Stimulated activated CD8-positive, alpha-beta memory T cell treated with anti-CD3 and anti-CD28 coated beads, Interleukin-12 subunit alpha, Interleukin-12 subunit beta, amount 100 ng/mL, for 1 hour (primary cell): Measurements from ENCODE around the gene CDS2.
A peak's percentile ranks its signal among the peaks of the same experiment; 100 is the strongest.

Experiments used
- DNase-seq: peaks from one replicate; pipeline ENCODE4 v3.0.0-alpha.2; 2020; ENCODE audit warnings: low read depth

CDS2 gene

GRCh38 chr20:5119435-5120184 is 7.2 kb upstream of the CDS2 start, which contains the start of gene PCNA:
Gene PCNA, minus strand, starts transcription at chr20:5119958. Its CDS starts 160 bp downstream, at chr20:5119798.
- peak; percentile 90 for DNase-seq

- DNase-seq = no peak
These were observed 6.7 kb upstream of the CDS2 start for GRCh38 chr20:5120185-5120476.

GRCh38 chr20:5122873-5123260 is 3.9 kb upstream of the CDS2 start:
- no peak for DNase-seq

DNA sequence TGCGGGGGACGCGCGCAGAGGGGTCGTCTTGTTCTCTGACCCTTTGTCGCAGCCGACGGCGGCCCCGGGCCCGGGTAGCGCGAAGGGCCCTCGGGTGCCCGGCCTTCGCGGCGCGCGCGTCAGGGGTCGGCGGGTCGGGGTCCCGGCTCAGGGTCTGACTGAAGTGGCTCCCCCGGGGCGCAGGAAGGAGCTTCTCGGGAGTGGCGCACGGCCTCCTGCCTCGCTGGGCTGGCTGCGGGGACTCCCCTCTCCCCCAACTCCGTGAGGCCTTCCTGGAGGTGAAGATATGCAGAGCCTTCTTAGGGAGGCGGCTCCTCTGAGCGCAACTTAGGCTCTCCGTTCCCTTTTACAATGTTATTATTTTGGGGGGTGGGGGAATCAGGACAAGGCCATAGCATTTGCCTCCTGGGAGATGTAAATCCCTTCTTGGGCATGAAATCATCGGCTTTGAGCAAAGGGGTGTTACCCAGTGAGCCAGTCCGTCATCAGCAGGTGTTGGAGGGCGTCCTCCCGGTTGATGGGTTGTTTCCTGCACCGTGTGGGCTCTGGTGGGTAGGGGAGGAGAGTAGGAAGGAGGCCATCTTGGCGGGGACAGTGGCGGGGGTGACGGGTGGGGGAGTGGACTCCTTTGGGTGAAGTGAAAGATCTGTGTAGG is 523 bp downstream of the CDS2 start:
- DNase-seq = peak; percentile 34

DNA sequence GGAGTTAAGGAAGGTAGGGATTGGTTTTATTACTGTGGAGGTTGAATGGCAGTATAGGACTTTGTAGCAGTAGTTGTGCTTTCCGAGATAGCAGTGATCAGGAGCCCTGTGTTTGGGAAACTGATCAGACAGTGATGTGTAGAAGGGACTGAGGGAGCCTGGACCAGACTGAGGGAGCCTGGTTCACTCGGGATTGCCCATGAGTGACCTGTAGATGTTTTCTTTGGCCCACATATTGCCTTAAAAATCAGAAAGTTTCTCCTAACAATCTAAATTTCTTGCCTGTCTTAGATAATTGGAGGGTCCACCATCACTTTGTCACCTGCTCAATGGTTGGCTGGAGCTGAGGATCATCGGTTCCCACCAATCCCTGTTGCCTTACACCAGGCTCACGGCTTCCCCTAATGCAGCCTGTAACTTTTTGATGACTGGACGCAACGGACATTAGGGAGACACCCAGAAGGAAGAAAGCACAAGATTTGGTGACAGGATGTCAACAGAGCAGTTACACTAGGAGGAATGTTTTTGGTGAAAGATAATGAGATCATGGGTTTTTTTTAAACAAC is 1.1 kb downstream of the CDS2 start:
- DNase-seq = no peak

GRCh38 chr20:5128886-5129285 is 2.1 kb downstream of the CDS2 start:
- no peak for DNase-seq

DNA sequence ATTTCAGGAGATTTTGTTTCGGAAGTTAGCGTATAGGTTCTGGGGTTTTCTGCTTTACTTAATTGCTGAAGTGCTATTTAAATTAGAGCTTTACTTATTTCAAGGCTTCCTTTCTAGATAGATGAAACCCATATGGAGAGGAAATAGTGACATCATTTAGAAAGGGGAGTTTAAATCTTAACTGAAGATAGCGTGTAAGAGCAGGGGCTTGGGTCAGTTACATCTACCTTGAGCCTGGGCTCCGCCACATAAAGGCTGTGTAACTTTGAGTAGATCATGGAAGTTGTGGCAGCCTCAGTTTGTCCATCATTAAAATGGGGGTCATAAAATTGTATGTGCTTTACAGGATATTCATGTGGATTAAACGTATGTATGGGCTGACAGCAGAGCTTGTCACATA is 4.7 kb downstream of the CDS2 start:
- no peak for DNase-seq

DNA sequence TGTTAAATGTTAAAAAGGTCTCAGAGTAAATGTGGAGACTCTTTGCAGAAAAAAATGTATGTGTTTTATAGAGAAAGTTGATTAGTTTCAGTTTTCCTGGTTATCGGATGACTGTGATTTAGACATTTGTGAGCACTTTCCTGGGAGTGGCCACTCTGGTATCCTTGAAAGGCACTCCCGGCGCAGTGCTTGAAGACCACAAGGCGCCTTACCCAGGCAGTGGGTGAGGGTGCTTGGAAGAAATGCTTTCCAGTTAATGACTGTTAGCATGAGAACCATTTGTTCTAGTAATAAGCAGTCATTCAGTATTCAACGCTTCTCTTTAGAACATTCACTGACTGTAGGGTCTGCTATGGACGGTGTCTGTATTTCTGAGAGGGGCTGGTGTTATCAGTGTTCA is 7.2 kb downstream of the CDS2 start:
- DNase-seq = no peak

DNA sequence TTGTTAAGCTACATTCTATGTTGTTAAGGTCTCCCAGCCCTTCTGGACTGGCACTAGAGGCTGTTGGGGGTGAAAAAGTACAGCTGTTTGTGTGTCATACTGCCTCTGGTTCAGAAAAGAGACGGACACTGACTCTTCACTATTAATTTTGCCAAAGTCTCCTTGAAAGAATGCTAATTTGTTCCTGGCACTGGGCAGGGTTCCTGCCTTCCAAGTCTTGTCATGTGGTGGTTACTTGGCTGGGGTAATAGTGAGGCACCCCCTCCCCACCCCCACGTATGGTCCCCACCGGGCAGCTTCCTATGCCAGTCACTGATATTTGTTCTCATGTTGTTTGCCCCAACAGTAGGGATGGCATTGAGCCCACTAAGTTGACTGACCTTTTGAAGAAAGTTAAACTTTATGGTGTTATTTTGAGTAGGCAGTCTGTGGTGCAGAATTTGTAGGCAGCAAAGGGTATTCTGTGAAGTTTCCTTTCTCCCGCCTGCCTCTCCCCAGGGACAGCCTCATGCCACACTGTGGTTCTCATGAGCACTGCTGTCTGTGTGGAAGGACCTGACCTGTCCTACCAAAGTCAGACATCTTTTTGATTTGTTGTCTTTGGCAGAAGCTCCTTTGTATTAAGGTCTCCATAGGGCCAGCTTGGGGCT is 8.7 kb downstream of the CDS2 start:
- DNase-seq = no peak

DNA sequence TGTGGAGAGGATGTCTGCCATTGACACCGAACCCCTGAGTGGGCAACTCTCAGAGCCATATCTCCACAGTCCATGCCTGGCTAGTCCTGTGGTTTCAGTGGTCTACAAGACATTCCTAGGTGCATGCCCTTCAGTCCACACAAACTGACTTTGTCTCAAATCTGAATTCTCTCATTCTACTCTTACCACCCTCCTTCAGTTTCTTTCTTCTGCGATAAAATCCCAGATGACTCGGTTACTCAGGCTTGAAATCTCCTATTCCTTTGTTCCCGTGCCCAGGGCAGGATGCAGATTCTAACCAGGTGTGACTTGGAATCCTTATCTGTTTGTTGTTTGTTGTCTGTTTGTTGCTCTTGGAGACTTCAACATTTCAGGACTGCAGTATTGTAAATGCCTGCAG is 9.3 kb downstream of the CDS2 start:
- DNase-seq = no peak

DNA sequence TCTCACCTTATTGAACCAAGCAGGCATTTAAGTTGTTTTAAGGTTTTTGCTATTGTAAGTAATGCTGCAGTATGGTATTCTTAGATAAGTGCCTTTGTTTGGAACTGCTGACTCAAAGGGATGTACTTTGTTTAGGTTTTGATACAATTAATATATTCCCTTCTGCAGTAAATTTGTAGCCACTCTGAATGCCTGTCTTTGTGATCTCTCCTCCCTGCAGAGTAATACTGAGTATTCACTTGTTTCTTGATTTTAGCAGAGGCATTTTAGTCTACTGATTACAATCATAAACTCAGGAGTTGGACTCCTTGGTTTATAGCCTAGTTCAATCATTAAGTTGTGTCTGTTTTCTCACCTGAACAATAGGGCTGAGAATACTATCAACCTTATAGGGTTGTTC is 13.4 kb downstream of the CDS2 start:
- no peak for DNase-seq

- no peak for DNase-seq
These were observed 14.8 kb downstream of the CDS2 start for GRCh38 chr20:5141615-5142014.

GRCh38 chr20:5143851-5144250 is 17.0 kb downstream of the CDS2 start:
- no peak for DNase-seq

GRCh38 chr20:5145365-5146098 is 18.7 kb downstream of the CDS2 start:
- DNase-seq = no peak

- DNase-seq = no peak
These were observed 19.4 kb downstream of the CDS2 start for GRCh38 chr20:5146099-5146668.

- DNase-seq = no peak
These were observed 20.2 kb downstream of the CDS2 start for GRCh38 chr20:5146871-5147592.

DNA sequence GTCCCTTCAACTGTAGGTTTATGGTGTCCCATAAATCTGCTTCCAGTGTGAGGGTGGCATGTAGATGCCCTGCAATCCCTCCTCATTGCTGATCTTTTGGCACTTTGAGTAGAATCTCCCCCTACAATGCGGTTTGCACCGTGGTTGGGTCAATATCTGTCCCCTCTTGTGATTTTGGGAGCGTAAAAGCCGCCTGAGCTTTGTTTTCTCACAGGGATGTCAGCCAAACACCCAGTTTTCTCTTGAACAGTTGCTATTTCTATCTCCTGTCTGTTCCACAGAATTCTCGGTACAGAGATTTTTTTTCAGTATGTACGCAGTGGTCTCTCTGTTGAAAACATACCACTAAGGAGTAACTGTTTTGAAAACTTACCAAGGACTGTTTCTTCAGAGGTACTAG is 21.8 kb downstream of the CDS2 start:
- no peak for DNase-seq

- DNase-seq = no peak
These were observed 23.1 kb downstream of the CDS2 start for GRCh38 chr20:5149892-5150225.

DNA sequence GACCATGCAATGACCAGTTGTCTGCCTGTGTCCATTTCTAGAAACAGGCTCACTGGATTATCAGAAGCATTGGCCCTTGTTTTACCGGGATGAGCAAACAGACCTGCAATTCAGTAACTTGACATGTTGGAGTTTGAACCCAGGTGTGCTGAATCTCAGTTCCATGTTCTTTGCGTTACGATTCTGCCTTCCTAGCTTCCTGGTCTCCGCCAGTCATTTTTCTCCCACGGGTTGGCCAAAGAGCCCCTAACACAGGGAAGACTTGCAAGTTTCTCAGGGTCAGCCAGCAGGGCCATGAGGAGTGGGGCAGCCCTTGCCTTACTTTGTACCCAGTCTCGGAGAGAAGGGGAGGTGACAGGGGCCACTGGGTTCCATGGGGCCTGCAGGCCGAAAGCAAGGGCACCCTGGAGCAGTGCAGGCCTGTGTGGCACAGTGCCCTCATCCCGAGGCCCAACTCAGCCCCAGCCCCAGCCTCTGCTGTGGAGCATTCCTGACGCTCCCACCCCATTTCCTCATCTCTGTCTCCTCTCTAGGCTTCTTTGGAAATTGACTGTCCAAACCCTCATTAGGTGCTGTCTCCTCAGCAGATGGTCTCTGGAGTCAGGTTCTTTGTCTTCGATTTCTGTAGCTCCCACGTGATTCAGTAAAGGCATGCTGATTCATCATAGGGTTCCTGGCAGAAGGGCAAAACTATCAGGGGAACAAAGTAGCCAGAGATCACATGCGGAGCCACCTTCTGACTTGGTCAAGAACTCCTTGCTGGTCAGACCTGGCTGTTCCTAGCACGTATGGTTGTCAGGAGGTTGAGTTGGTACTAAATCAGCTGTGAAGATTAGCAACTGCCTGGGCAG is 23.6 kb downstream of the CDS2 start:
- no peak for DNase-seq

- DNase-seq = no peak
These were observed 26.3 kb downstream of the CDS2 start for GRCh38 chr20:5153152-5153467.
